ENCODE results near the gene CNPY2. TPM values are rescaled to one million over a fixed set of nuclear protein-coding genes. Genes with fewer than 3 reads are reported as not detected.

The CNPY2 gene
- total and polyA plus RNA-seq, 4 donors = 24.6 to 163 (median 70.7) TPM

GRCh38 chr12:56358836-56359532 is 43.2 kb upstream of the CNPY2 start:
- H3K4me3 ChIP-seq (ENCODE audit: low read depth in 1 of 3, low read length in 3 of 3) = peak overlapping the region; percentile 79 to 96 (median 89)
- peak overlapping the region; percentile 82 to 93 for H3K9ac ChIP-seq (ENCODE audit: low read depth in 1 of 2, low read length in 2 of 2)
- H3K9me3 ChIP-seq (ENCODE audit: control insufficient read depth in 4 of 4, low read length in 3 of 4) = no peaks in the 10 kb centered on the region
- H3K27ac ChIP-seq (ENCODE audit: low read depth in 1 of 2, low read length in 2 of 2) = peak overlapping the region; percentile 38 to 63
- WGBS = 4% methylated on average over 1 of the region's 1 CpG
- peaks cover 8 to 27% (median 24%) of the 10 kb centered on the region in 4 donors for H3K4me1 ChIP-seq (ENCODE audit: control insufficient read depth in 4 of 4, insufficient read depth in 4 of 4, low read length in 3 of 4)
- TF ChIP-seq RAD21 (IDR thresholded peaks at IDR 0.05) = peak in 1 of 2 donors; percentile 10
- no peak for TF ChIP-seq MAX (IDR thresholded peaks at IDR 0.05)
- TF ChIP-seq REST (IDR thresholded peaks at IDR 0.05) = peak; percentile 16
- H3K27me3 ChIP-seq (ENCODE audit: control insufficient read depth in 4 of 4, insufficient read depth in 4 of 4, low read length in 3 of 4) = no peaks in the 10 kb centered on the region
- no peak for DNase-seq (ENCODE audit: low spot score)
- H3K36me3 ChIP-seq (ENCODE audit: control insufficient read depth in 4 of 4, insufficient read depth in 3 of 4, low read depth in 1 of 4, low read length in 3 of 4) = peaks cover 11 to 25% (median 23%) of the 10 kb centered on the region in 4 donors

GRCh38 chr12:56351325-56351724 is 35.5 kb upstream of the CNPY2 start:
- Histone ChIP-seq H3K9me3 (ENCODE audit: control insufficient read depth in 4 of 4, low read length in 3 of 4) (no peaks in the 10 kb centered on the region), H3K9ac (ENCODE audit: low read depth in 1 of 2, low read length in 2 of 2) (no peak overlapping the region), H3K4me3 (ENCODE audit: low read depth in 1 of 3, low read length in 3 of 3) (no peak overlapping the region), H3K36me3 (ENCODE audit: control insufficient read depth in 4 of 4, insufficient read depth in 3 of 4, low read depth in 1 of 4, low read length in 3 of 4) (peaks cover 25 to 83% (median 77%) of the 10 kb centered on the region in 4 donors), H3K4me1 (ENCODE audit: control insufficient read depth in 4 of 4, insufficient read depth in 4 of 4, low read length in 3 of 4) (peaks cover 0 to 6% (median 6%) of the 10 kb centered on the region in 4 donors), H3K27me3 (ENCODE audit: control insufficient read depth in 4 of 4, insufficient read depth in 4 of 4, low read length in 3 of 4) (no peaks in the 10 kb centered on the region), H3K27ac (ENCODE audit: low read depth in 1 of 2, low read length in 2 of 2) (no peak overlapping the region)
- no peak for DNase-seq (ENCODE audit: low spot score)
- TF ChIP-seq TAF1 (conservative IDR thresholded peaks at IDR 0.05) (no peak), RXRA (IDR thresholded peaks at IDR 0.05) (no peak), JUND (IDR thresholded peaks at IDR 0.05) (no peak), YY1 (IDR thresholded peaks at IDR 0.05) (no peak), CTCF (IDR thresholded peaks at IDR 0.05; ENCODE audit: low read depth, low read length, missing input control) (no peak), EGR1 (IDR thresholded peaks at IDR 0.05; ENCODE audit: low read depth in 2 of 2) (no peak)
- 95% methylated on average over 2 of the region's 2 CpGs for WGBS

GRCh38 chr12:56350662-56351061 is 34.9 kb upstream of the CNPY2 start:
- H3K27me3 ChIP-seq (ENCODE audit: control insufficient read depth in 4 of 4, insufficient read depth in 4 of 4, low read length in 3 of 4) = no peaks in the 10 kb centered on the region
- H3K27ac ChIP-seq (ENCODE audit: low read depth in 1 of 2, low read length in 2 of 2) = no peak overlapping the region
- no peak overlapping the region for H3K4me3 ChIP-seq (ENCODE audit: low read depth in 1 of 3, low read length in 3 of 3)
- DNase-seq (ENCODE audit: low spot score) = no peak
- WGBS = 93% methylated on average over 2 of the region's 2 CpGs
- H3K9me3 ChIP-seq (ENCODE audit: control insufficient read depth in 4 of 4, low read length in 3 of 4) = no peaks in the 10 kb centered on the region
- H3K36me3 ChIP-seq (ENCODE audit: control insufficient read depth in 4 of 4, insufficient read depth in 3 of 4, low read depth in 1 of 4, low read length in 3 of 4) = peaks cover 20 to 83% (median 77%) of the 10 kb centered on the region in 4 donors
- H3K9ac ChIP-seq (ENCODE audit: low read depth in 1 of 2, low read length in 2 of 2) = no peak overlapping the region
- H3K4me1 ChIP-seq (ENCODE audit: control insufficient read depth in 4 of 4, insufficient read depth in 4 of 4, low read length in 3 of 4) = peaks cover 0 to 2% (median under 1%) of the 10 kb centered on the region in 4 donors
- TF ChIP-seq REST (IDR thresholded peaks at IDR 0.05) (no peak), MAX (IDR thresholded peaks at IDR 0.05) (no peak), HNF4A (conservative IDR thresholded peaks at IDR 0.05) (no peak), CTCF (IDR thresholded peaks at IDR 0.05; ENCODE audit: low read depth, low read length, missing input control) (no peak)

Data from liver (tissue), 9 donors.